ENCODE measurements around the gene SPATA13.
"Not testable (repeated sequence)": the region's sequence is repeated elsewhere in the genome, so short reads cannot be mapped to it uniquely, and the experiment has no call there.

SPATA13 gene

GRCh38 chr13:24317835-24318234 is 157.3 kb downstream of the SPATA13 start:
- H3K27me3 Mint-ChIP-seq, H3K9me3 Mint-ChIP-seq, H3K4me1 Mint-ChIP-seq, H3K4me3 Mint-ChIP-seq, CTCF ChIA-PET, H3K36me3 Mint-ChIP-seq, DNase-seq, H3K27ac Mint-ChIP-seq: not testable (repeated sequence)

GRCh38 chr13:24318878-24319277 is 158.4 kb downstream of the SPATA13 start:
- H3K36me3 Mint-ChIP-seq, H3K9me3 Mint-ChIP-seq, DNase-seq, CTCF ChIA-PET, H3K27ac Mint-ChIP-seq, H3K4me3 Mint-ChIP-seq, H3K4me1 Mint-ChIP-seq: not testable (repeated sequence)
- peaks cover 18% of the 10 kb centered on the region for H3K27me3 Mint-ChIP-seq

- peaks cover 18% of the 10 kb centered on the region for H3K27me3 Mint-ChIP-seq
- CTCF ChIA-PET, H3K4me3 Mint-ChIP-seq, H3K27ac Mint-ChIP-seq, DNase-seq, H3K4me1 Mint-ChIP-seq, H3K9me3 Mint-ChIP-seq, H3K36me3 Mint-ChIP-seq: not testable (repeated sequence)
Measured at GRCh38 chr13:24319641-24320040, 159.1 kb downstream of the SPATA13 start.

GRCh38 chr13:24321416-24321815 is 160.9 kb downstream of the SPATA13 start:
- CTCF ChIA-PET: interaction anchor here (1.1 kb wide), 1 partner anchor 11 kb away, joined by 3 read pairs; no protein-coding TSS in a partner anchor
- not testable (repeated sequence) for H3K9me3 Mint-ChIP-seq, DNase-seq, H3K4me3 Mint-ChIP-seq, H3K36me3 Mint-ChIP-seq, H3K27me3 Mint-ChIP-seq, H3K4me1 Mint-ChIP-seq, H3K27ac Mint-ChIP-seq

- not testable (repeated sequence) for H3K36me3 Mint-ChIP-seq, H3K9me3 Mint-ChIP-seq, H3K27ac Mint-ChIP-seq, H3K4me1 Mint-ChIP-seq, H3K4me3 Mint-ChIP-seq, DNase-seq
- CTCF ChIA-PET: interaction anchor here (1.1 kb wide), 1 partner anchor 10 kb away, joined by 3 read pairs; no protein-coding TSS in a partner anchor
- H3K27me3 Mint-ChIP-seq: peaks cover 16% of the 10 kb centered on the region
Measured at GRCh38 chr13:24322470-24322869, 161.9 kb downstream of the SPATA13 start.

GRCh38 chr13:24323036-24323738 is 162.7 kb downstream of the SPATA13 start:
- Mint-ChIP-seq H3K4me3 (no peak overlapping the region), H3K27ac (no peak overlapping the region), H3K27me3 (peaks cover 23% of the 10 kb centered on the region), H3K36me3 (no peaks in the 10 kb centered on the region), H3K4me1 (no peaks in the 10 kb centered on the region), H3K9me3 (no peaks in the 10 kb centered on the region)
- CTCF ChIA-PET: no interaction called here
- no peak for DNase-seq

- Mint-ChIP-seq H3K4me1 (no peaks in the 10 kb centered on the region), H3K9me3 (no peaks in the 10 kb centered on the region), H3K27me3 (peaks cover 29% of the 10 kb centered on the region), H3K27ac (no peak overlapping the region), H3K4me3 (no peak overlapping the region), H3K36me3 (no peaks in the 10 kb centered on the region)
- CTCF ChIA-PET: no interaction called here
- DNase-seq: no peak
Measured at GRCh38 chr13:24323739-24324075, 163.2 kb downstream of the SPATA13 start.

- CTCF ChIA-PET, H3K4me3 Mint-ChIP-seq, H3K36me3 Mint-ChIP-seq, H3K9me3 Mint-ChIP-seq, H3K27ac Mint-ChIP-seq, H3K4me1 Mint-ChIP-seq, DNase-seq: not testable (repeated sequence)
- peaks cover 36% of the 10 kb centered on the region for H3K27me3 Mint-ChIP-seq
Measured at GRCh38 chr13:24327598-24327997, 167.1 kb downstream of the SPATA13 start.

GRCh38 chr13:24328145-24328544 is 167.6 kb downstream of the SPATA13 start:
- Mint-ChIP-seq H3K4me3 (no peak overlapping the region), H3K36me3 (no peaks in the 10 kb centered on the region), H3K27me3 (peaks cover 32% of the 10 kb centered on the region), H3K4me1 (no peaks in the 10 kb centered on the region), H3K9me3 (no peaks in the 10 kb centered on the region), H3K27ac (no peak overlapping the region)
- no peak for DNase-seq
- CTCF ChIA-PET: interaction anchor here (0.6 kb wide), 1 partner anchor 102 kb away, joined by 3 read pairs; no protein-coding TSS in a partner anchor

GRCh38 chr13:24338721-24339120 is 178.2 kb downstream of the SPATA13 start:
- peaks cover 18% of the 10 kb centered on the region for H3K27me3 Mint-ChIP-seq
- no peak overlapping the region for H3K4me3 Mint-ChIP-seq
- no peak overlapping the region for H3K27ac Mint-ChIP-seq
- DNase-seq: no peak
- H3K9me3 Mint-ChIP-seq: no peaks in the 10 kb centered on the region
- no peaks in the 10 kb centered on the region for H3K4me1 Mint-ChIP-seq
- CTCF ChIA-PET: no interaction called here
- no peaks in the 10 kb centered on the region for H3K36me3 Mint-ChIP-seq

GRCh38 chr13:24339937-24340607 is 179.6 kb downstream of the SPATA13 start:
- H3K4me3 Mint-ChIP-seq: no peak overlapping the region
- peaks cover 18% of the 10 kb centered on the region for H3K27me3 Mint-ChIP-seq
- H3K27ac Mint-ChIP-seq: no peak overlapping the region
- CTCF ChIA-PET: no interaction called here
- H3K4me1 Mint-ChIP-seq: no peaks in the 10 kb centered on the region
- H3K9me3 Mint-ChIP-seq: no peaks in the 10 kb centered on the region
- DNase-seq: no peak
- H3K36me3 Mint-ChIP-seq: no peaks in the 10 kb centered on the region

- Mint-ChIP-seq H3K9me3 (no peaks in the 10 kb centered on the region), H3K27me3 (peaks cover 18% of the 10 kb centered on the region), H3K4me3 (no peak overlapping the region), H3K27ac (no peak overlapping the region), H3K4me1 (no peaks in the 10 kb centered on the region), H3K36me3 (no peaks in the 10 kb centered on the region)
- no peak for DNase-seq
- CTCF ChIA-PET: no interaction called here
Measured at GRCh38 chr13:24340608-24340955, 180.1 kb downstream of the SPATA13 start.

GRCh38 chr13:24341439-24341838 is 180.9 kb downstream of the SPATA13 start:
- H3K4me1 Mint-ChIP-seq: no peaks in the 10 kb centered on the region
- no peak for DNase-seq
- no peak overlapping the region for H3K4me3 Mint-ChIP-seq
- CTCF ChIA-PET: interaction anchor here (0.6 kb wide), 1 partner anchor 32 kb away, joined by 3 read pairs; no protein-coding TSS in a partner anchor
- H3K36me3 Mint-ChIP-seq: no peaks in the 10 kb centered on the region
- H3K27me3 Mint-ChIP-seq: peaks cover 22% of the 10 kb centered on the region
- H3K9me3 Mint-ChIP-seq: peaks cover under 1% of the 10 kb centered on the region
- no peak overlapping the region for H3K27ac Mint-ChIP-seq

GRCh38 chr13:24348385-24348784 is 187.9 kb downstream of the SPATA13 start:
- Mint-ChIP-seq H3K36me3 (no peaks in the 10 kb centered on the region), H3K4me1 (no peaks in the 10 kb centered on the region), H3K9me3 (peaks cover 1% of the 10 kb centered on the region), H3K27ac (no peak overlapping the region), H3K4me3 (no peak overlapping the region), H3K27me3 (peaks cover 7% of the 10 kb centered on the region)
- CTCF ChIA-PET: no interaction called here
- DNase-seq: no peak

- Mint-ChIP-seq H3K36me3 (no peaks in the 10 kb centered on the region), H3K27ac (no peak overlapping the region), H3K4me3 (no peak overlapping the region), H3K9me3 (peaks cover 1% of the 10 kb centered on the region), H3K27me3 (peaks cover 7% of the 10 kb centered on the region), H3K4me1 (no peaks in the 10 kb centered on the region)
- CTCF ChIA-PET: no interaction called here
- no peak for DNase-seq
Measured at GRCh38 chr13:24348797-24349515, 188.4 kb downstream of the SPATA13 start.
